GM19099 (cell line): ENCODE data around the gene CPT1C.

ENCODE experiments used
- POLR2A ChIP-seq: IDR thresholded peaks from 3 replicates; pipeline ENCODE4 v1.6.1; 2011; ENCODE audit warnings: low read depth; ENCODE audit not compliant: insufficient read length; ENCODE audit errors: extremely low read depth

CPT1C gene

DNA sequence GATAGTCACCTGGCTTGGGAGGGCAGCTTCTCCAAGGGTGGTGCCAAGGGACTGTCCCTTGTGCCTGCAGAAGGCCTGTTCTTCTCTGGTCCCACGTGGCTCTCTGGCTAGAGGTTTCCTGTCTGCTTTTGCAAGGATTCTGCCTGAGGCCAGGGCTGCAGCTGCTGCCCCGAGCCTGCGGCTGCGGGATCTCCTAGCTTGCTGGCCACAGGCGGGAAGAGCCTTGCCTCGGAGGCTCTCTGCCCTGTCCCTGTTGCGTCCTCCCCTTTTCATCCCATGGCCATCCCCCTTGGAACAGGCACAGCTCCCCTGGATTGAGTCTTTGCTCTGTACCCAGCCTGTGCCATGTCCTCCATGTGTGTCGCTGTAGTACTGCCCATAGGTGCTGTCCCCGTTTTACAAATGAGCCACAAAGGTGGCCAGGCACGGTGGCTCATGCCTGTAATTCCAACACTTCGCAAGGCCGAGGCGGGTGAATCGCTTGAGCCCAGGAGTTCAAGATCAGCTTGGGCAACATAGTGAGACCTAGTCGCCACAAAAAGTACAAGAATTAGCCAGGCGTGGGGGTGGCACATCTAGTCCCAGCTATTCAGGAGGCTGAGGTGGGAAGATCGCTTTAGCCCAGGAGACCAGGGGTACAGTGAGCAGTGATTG lies 34.3 kb upstream of the CPT1C start:
- TF ChIP-seq POLR2A: no peak

DNA sequence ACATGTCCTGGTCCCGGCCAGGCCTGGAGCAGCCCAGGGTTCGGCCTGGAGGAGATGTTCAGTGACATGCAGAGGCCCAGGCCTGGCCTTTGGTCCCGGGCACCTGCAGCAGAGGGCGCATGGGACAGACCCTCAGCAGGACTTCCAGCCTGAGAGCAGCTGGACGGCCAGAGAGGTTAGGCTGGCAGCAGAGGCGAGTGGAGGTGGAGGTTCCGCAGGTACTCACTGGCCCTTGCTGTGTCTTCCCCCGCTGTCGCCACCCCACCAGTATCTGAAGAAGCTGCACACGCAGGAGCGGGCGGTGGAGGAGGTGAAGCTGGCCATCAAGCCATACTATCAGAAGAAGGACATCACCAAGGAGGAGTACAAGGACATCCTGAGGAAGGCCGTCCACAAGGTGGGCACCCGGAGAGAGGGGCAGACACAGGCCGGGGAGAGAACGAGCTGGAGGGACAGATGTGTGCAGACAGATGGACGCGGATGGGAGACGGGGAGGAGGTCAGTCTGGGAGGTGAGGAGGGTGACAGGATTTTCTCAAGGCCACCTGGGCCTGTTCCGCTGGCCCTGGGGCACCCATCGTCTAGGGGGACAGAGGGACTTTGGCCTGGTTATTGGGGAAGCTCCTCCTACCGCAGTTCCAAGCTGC lies 33.3 kb upstream of the CPT1C start:
- TF ChIP-seq POLR2A: no peak

DNA sequence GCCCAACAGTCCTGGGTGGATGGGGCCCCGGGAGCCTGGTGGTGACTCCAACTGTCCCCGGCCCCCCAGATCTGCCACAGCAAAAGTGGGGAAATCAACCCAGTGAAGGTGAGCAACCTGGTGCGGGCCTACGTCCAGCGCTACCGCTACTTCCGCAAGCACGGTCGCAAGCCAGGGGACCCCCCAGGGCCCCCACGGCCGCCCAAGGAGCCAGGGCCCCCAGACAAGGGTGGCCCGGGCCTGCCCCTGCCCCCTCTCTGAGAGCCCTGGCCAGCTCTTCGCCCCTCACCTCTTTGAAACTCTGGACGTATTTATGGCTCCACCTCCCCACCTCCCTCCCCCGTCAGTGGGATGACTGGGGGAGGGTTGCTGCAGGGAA lies 32.8 kb upstream of the CPT1C start:
- TF ChIP-seq POLR2A: no peak

DNA sequence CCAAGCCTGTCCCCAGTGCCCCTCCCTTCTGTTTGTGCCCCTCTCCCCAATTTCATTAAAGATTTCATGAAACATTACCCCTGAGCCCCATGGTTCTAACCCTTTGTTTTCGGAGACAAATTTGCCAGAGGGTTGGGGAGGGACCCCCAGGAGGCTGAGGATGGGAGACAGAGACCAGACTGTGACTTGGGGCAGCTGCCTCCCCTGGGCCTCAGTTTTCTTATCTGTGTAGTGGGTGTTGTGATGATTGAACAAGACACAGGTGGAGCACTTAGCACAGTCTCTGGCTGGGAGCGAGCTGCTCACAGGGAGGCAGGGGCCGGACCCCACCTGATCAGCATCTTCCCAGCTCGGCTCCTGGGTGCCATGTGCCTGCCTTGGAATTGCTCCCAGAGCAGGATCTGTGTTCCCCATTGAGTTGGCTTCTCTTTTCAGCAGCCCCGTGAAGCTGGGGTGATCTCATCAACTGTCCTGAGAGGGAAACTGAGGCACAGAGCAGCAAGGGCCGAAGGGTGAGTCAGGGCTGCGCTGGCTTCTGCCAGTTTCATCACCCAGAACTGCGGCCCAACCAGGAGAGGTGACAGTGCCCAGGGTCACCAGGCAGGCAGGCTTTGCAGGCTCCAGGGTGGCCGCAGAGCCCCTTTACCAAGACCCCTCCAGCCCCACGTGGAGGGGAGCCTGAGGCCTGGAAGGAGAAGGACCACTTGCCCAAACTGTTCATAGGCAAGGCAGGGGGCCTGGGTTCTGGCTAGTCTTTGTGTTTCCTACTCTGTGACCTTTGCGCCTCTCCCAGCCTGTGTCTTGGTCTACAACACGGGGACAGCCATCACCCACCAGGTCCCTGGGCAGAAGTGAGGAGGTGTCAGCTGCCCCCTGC lies 32.1 kb upstream of the CPT1C start:
- TF ChIP-seq POLR2A: no peak

DNA sequence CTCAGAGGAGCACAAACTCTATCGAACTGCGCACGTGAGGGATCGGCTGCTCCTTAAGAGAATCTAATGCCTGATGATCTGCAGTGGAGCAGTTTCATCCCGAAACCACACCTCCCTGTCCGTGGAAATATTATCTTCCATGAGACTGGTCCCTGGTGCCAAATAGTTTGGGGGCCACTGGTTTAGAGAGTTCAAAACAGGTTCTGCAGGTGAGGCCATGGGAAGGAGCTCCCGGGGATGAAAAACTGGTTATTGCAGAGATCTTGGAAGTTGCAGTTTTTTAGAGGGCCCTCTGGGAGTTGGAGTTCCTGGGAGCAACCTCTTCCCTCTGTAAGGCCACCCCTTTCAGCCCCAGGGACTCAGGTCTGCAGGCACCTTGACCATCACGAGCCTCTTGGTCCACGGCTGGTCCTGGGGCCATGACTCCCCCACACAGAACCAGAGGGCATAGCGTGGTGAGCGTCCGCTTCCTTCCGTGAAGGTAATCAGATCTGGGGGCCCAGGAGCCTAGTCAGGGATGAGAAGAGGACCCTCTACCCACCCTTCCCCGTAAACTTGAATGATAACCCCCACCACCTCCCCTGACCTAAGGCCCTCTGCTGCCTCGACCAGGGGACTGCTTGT lies 30.5 kb upstream of the CPT1C start:
- TF ChIP-seq POLR2A: no peak

DNA sequence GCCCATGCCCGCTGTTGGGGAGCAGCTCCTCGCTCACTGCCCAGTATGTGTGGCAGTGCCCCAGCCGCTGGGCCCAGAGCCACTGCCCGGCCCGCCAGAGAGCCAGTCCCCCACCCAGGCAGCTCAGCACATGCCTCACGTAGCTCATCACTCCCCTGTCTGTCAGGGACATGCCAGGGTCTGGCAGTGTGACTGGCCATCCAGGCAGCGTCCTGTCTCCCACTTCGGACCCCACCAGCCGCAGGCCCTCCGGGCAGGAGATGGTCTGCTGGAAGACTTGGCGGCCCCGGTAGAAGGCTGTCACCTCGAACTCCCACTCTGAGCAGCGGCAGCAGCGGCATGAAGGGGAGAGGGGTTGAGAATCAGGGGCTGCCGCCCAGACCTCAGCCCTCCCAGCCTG lies 28.9 kb upstream of the CPT1C start:
- no peak for TF ChIP-seq POLR2A

DNA sequence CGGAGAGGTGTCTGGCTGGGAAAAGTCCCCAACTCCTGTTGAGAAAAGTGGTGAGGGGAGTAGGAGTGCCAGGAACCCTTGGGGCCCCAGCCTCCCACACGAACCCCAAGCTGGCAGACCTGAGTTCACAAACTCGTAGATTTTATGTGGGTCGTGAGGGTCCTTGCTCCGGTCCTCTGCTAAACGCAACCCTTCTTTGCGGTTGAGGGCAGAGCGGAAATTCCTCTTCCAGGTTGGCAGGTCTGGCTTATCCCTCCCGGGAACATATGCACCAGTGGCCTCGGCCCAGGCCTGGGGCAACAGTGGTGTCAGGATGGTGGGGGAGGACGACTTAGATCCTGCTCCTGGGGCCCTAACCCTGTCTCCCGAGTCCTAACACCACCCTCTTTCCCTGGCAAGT lies 27.7 kb upstream of the CPT1C start:
- TF ChIP-seq POLR2A: no peak

DNA sequence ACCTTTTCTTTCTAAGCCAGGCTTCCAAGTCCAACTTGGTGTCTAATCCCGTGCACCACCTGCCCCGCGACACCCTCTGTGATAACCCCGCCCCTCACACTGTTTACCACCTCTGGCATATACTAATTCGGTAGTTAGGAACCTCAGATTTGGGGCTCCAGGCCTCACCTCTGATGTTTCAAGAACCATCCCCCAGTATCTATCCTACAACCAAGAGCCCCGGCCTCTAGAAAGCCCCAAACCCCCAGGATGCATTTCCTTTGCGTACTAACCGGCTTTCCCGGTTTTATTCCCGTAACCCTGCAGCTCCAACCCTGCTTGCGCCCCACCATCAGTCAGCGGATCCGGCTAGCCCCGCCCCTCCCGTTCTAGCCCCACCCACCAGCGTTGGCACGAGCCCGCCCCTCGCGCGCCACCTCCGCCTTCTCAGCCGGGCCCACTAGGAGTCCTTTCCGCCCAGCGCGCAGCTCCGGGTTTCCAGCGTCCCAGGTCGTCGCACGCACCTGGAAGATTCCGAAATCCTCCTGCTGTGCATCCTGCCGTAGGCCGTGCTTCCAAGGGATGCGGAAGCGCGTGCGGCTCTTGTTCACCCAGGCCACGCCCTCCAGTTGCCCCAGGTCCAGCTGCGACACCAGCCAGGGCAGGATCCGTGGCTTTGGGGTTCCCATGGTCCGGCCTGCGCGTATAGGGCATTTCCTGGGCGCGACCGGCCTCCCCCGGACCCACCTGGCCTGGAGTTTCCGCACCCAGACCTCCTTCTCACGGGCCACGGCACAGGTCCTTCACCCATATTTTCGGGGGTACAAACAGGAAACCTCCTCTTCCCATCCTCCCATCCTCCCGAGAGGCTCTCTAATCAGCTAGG lies 26.5 kb upstream of the CPT1C start:
- no peak for TF ChIP-seq POLR2A

DNA sequence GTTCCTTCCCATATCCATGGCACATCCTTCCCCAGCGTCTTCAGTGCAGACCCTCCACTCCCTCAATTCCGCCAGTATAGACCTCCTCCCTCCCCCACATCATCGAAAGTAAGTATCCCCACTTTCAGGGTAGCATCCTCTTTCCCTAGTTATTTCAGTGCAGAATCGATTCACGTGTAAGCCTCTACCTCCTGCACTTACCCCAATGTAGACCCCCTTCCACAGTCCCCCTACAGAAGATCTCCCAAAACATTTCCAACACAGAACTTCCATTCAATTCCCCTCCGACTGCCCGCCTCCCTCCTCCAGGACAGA lies 25.9 kb upstream of the CPT1C start:
- no peak for TF ChIP-seq POLR2A

DNA sequence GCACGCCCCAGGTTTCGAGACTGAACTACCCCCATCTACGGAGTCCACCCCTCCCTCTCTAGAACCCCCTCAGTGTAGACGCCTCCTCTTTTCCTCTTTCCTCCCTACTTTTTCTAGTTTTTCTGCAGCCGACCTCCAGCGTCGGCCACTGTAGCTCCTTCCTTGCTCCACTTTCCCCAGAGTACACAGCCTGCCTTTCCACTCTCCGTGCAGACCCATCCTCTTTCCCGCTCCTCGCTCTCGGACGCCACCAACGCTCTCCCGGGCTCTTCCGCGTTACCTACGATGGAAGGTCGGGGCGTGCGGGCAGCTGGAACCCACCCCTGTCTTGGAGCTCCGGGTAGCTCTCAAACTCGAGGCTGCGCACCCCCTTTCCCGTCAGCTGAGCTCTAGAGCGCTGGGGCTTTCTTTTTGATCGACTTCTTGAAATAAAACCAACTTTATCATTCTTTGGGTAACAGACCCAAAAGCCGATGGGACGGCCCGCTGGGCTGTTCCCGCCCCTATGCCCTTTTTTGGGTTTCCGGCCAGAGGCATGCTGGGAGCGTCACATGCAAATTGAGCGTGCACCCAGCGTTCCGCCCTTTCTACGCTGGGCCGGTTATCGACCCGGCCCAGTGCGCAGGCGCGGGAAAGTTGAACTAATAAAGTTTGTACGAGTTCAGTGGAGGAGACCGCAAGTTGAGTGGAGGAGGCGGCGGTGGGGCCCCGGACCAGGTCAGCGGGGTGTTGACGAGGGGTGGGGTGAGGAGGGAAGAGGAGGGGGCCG lies 25.4 kb upstream of the CPT1C start, which contains the start of the genes BCL2L12 and IRF3:
Gene BCL2L12, plus strand, starts transcription at position 583 of the 769 bp plus-strand sequence. CDS start 760 bp downstream, outside the sequence.
Gene IRF3, minus strand, starts transcription at position 507 of the 769 bp plus-strand sequence. CDS start 1,019 bp downstream, outside the sequence.
- TF ChIP-seq POLR2A: peak; percentile 62

DNA sequence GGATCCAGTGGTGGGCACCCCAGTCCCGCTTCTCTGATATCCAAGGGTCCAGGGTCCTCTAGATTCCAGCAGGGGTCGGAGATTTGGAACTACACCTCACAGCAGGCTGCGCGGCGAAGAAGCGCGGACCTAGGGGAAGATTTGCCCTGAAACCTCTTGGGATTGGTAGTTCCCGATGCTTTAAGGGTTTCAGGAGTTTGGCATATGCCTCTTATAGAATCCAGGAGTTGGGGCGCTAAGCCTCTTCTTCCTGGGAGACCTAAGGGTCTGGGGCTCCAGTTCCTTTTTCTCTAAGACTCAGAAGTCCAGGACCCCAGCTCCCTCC lies 24.8 kb upstream of the CPT1C start:
- no peak for TF ChIP-seq POLR2A

DNA sequence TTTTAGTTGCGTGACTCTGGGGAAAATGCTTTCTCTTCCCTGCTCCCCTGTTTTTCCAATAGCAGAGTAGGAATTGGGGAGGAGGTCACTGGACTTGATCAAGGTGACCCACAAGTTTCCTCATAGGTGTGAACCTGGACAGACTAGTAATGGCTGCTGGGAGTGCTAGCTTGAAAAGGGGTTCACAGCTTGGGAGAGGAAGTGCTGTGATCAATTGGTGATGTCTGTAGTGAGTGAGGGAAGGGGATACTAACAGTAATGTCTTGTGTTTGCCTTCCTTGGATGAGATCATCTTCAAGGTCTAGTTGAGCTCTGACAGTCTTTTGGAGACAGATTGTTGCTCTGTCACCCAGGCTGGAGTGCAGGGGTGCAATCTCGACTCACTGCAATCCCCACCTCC lies 23.4 kb upstream of the CPT1C start:
- TF ChIP-seq POLR2A: no peak

DNA sequence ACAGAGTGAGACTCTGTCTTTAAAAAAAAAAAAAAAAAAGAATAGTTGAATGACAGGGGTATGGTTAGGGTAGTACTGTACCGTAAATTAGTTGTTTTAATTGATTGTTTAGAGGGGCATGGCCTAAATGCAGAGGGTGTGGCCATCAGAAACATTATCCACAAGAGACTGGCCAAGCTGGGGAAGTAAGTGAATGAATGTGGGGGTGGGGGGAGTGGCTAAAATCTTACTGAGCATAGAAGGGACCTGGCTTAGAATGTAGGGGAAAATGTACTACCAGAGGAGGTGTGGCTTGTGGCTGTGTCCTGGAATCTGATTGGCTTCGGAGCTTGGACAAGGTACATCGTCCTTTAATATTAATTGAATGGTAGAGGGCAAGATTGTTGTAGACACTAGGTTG lies 21.4 kb upstream of the CPT1C start:
- TF ChIP-seq POLR2A: no peak
